HepG2 (cell line): ENCODE measurements around the gene SLC19A1. TPM values are rescaled to one million over a fixed set of nuclear protein-coding genes. Genes with fewer than 3 reads are reported as not detected.
A peak's percentile ranks its signal among the peaks of the same experiment; 100 is the strongest.

Source experiments
- ARHGAP35 ChIP-seq: sonication (generic); formaldehyde crosslinking; IDR thresholded peaks from 2 replicates; pipeline ENCODE4 v1.9.0; 2022; ENCODE audit warnings: mild to moderate bottlenecking, inconsistent platforms, moderate library complexity, missing genetic modification reagents, borderline replicate concordance
- ARNT2 ChIP-seq: sonication (generic); formaldehyde crosslinking; IDR thresholded peaks from 2 replicates; pipeline ENCODE4 v1.8.0; 2022; ENCODE audit warnings: mild to moderate bottlenecking, low read depth, missing genetic modification reagents, moderate library complexity
- GPBP1L1 ChIP-seq: sonication (generic); formaldehyde crosslinking; IDR thresholded peaks from 2 replicates; pipeline ENCODE4 v1.5.0; 2020; ENCODE audit warnings: mild to moderate bottlenecking, missing genetic modification reagents
- HINFP ChIP-seq: sonication (generic); formaldehyde crosslinking; IDR thresholded peaks from 2 replicates; pipeline ENCODE4 v1.4.0; 2020; ENCODE audit warnings: low read depth, mild to moderate bottlenecking, missing genetic modification reagents
- MEIS2 ChIP-seq: sonication (generic); formaldehyde crosslinking; IDR thresholded peaks from 2 replicates; pipeline ENCODE4 v1.9.0; 2021; ENCODE audit warnings: mild to moderate bottlenecking, missing genetic modification reagents
- MZF1 ChIP-seq: sonication (generic); formaldehyde crosslinking; IDR thresholded peaks from 2 replicates; pipeline ENCODE4 v1.8.1; 2023; ENCODE audit warnings: mild to moderate bottlenecking, missing genetic modification reagents, borderline replicate concordance
- PHF5A ChIP-seq: IDR thresholded peaks from one replicate; pipeline ENCODE4 v1.6.1; 2018; ENCODE audit warnings: low read depth, missing genetic modification reagents; ENCODE audit not compliant: unreplicated experiment
- PRPF4 ChIP-seq: fragments of 200-400 bp; formaldehyde crosslinking; IDR thresholded peaks from 2 replicates; pipeline ENCODE4 v1.6.1; 2016; ENCODE audit warnings: low read length, low read depth; ENCODE audit not compliant: poor library complexity, severe bottlenecking
- RBAK ChIP-seq: sonication (generic); formaldehyde crosslinking; IDR thresholded peaks from 2 replicates; pipeline ENCODE4 v1.5.1; 2020; ENCODE audit warnings: mild to moderate bottlenecking, missing genetic modification reagents
- SRSF1 ChIP-seq: fragments of 200-400 bp; formaldehyde crosslinking; optimal IDR thresholded peaks from 2 replicates; pipeline ENCODE3; 2017; ENCODE audit warnings: mild to moderate bottlenecking, low read depth, low read length, moderate library complexity
- TBL1XR1 ChIP-seq: fragments of 150-350 bp; IDR thresholded peaks from 2 replicates; pipeline ENCODE4 v1.6.1; 2014; ENCODE audit warnings: borderline replicate concordance, low read length; ENCODE audit not compliant: partially characterized antibody
- WIZ ChIP-seq: sonication (generic); formaldehyde crosslinking; IDR thresholded peaks from 2 replicates; pipeline ENCODE4 v1.5.1; 2020; ENCODE audit warnings: mild to moderate bottlenecking, missing genetic modification reagents
- ZBTB42 ChIP-seq: sonication (generic); formaldehyde crosslinking; IDR thresholded peaks from 2 replicates; pipeline ENCODE4 v1.5.0; 2020; ENCODE audit warnings: mild to moderate bottlenecking, missing genetic modification reagents
- ZHX1 ChIP-seq: sonication (generic); formaldehyde crosslinking; IDR thresholded peaks from 2 replicates; pipeline ENCODE4 v1.8.1; 2022; ENCODE audit warnings: low read depth, mild to moderate bottlenecking, missing genetic modification reagents
- ZNF274 ChIP-seq: sonication (generic); formaldehyde crosslinking; IDR thresholded peaks from 2 replicates; pipeline ENCODE4 v1.5.1; 2020; ENCODE audit warnings: mild to moderate bottlenecking, missing genetic modification reagents
- ZNF280D ChIP-seq: sonication (generic); formaldehyde crosslinking; IDR thresholded peaks from 2 replicates; pipeline ENCODE4 v1.5.1; 2020; ENCODE audit warnings: mild to moderate bottlenecking, missing genetic modification reagents
- ZNF713 ChIP-seq: sonication (generic); formaldehyde crosslinking; IDR thresholded peaks from 2 replicates; pipeline ENCODE4 v1.4.0; 2020; ENCODE audit warnings: mild to moderate bottlenecking, missing genetic modification reagents
- ZNF781 ChIP-seq: sonication (generic); formaldehyde crosslinking; IDR thresholded peaks from 2 replicates; pipeline ENCODE4 v1.5.1; 2020; ENCODE audit warnings: borderline replicate concordance, mild to moderate bottlenecking, missing genetic modification reagents; ENCODE audit errors: not compliant biosample characterization
- polyA plus RNA-seq, 8 experiments: library from polyadenylated mRNA; depleted of rRNA in 3 of 8; stranded (reverse) in 7 of 8; unstranded in 1 of 8; fragments of >200 nt; fragmentation: Illumina TruSeq in 4 of 8; extraction: Trizol in 4 of 8; gene quantifications; 2 replicates each; pipeline versions ENCODE4 v1.2.1 to v1.2.3, GENCODE V29; 2011 to 2016; ENCODE audit warnings: low read depth in 4 of 8, missing spikeins in 1 of 8, mixed read lengths in 1 of 8; ENCODE audit not compliant: insufficient read depth in 1 of 8
- total RNA-seq, 5 experiments: library from RNA; depleted of rRNA; stranded (reverse); fragments of >200 nt; fragmentation: Illumina TruSeq; extraction: Trizol; gene quantifications; 2 replicates each; pipeline ENCODE4 v1.2.3, GENCODE V29; 2016; ENCODE audit warnings: low read depth in 1 of 5

The SLC19A1 gene
- total and polyA plus RNA-seq, 2 of the 13 experiments (the other 11 are each of a cell fraction or from before 2014, with no cell fraction given), result 21.8 to 23.0 TPM

- TF ChIP-seq ZNF781 (peak; percentile 74), PRPF4 (no peak), ZNF280D (CRISPR knock-in tag) (peak; percentile 87), PHF5A (CRISPR knock-in tag) (no peak), MZF1 (CRISPR knock-in tag) (no peak), ARHGAP35 (CRISPR knock-in tag) (no peak; the same call in 1 of the 2 replicates), ZNF713 (CRISPR knock-in tag) (no peak), TBL1XR1 (peak; percentile 90), GPBP1L1 (CRISPR knock-in tag) (no peak), ZHX1 (no peak; the same call in 1 of the 2 replicates), WIZ (CRISPR knock-in tag) (no peak), ARNT2 (0 out of 2 replicates have a peak, but pooled peaks have one; percentile 36), RBAK (CRISPR knock-in tag) (peak; percentile 85), HINFP (CRISPR knock-in tag) (peak; percentile 77; the same call in 1 of the 2 replicates), ZNF274 (peak; percentile 28; the same call in 1 of the 2 replicates), SRSF1 (no peak), MEIS2 (CRISPR knock-in tag) (peak; percentile 89), ZBTB42 (CRISPR knock-in tag) (peak; percentile 93)
Observed at GRCh38 chr21:45469273-45470086, 72.8 kb downstream of the SLC19A1 start (continued).
